CD14-positive monocyte (primary cell): ENCODE measurements around the gene COL20A1. TPM values are rescaled to one million over a fixed set of nuclear protein-coding genes. Genes with fewer than 3 reads are reported as not detected.
A peak's percentile ranks its signal among the peaks of the same experiment; 100 is the strongest.

ENCODE experiments used
- DNase-seq, 3 donors: peaks; one replicate each; pipeline ENCODE4 v3.0.0-alpha.2; 2011 to 2022
- H2AFZ ChIP-seq: 2 replicates; pipeline ENCODE4 v1.6.0; 2012; ENCODE audit warnings: mild to moderate bottlenecking, low read depth, low read length, inconsistent platforms; ENCODE audit not compliant: insufficient read depth, poor library complexity, severe bottlenecking
- H3K27ac ChIP-seq, 2 donors: 1 replicate in 1 of 2; 2 replicates in 1 of 2; pipeline ENCODE4 v1.5.1; 2012 to 2013; ENCODE audit warnings: low read length in 2 of 2, control low read depth in 1 of 2, inconsistent platforms in 1 of 2, low read depth in 1 of 2, mild to moderate bottlenecking in 1 of 2
- H3K27me3 ChIP-seq, 2 donors: one replicate each; pipeline versions ENCODE4 v1.6.0 to v1.6.1; 2011 to 2013; ENCODE audit warnings: low read length in 2 of 2; ENCODE audit not compliant: control insufficient read depth in 2 of 2, insufficient read depth in 2 of 2
- H3K36me3 ChIP-seq, 2 donors: replicated peaks in 1 of 2; 1 replicate in 1 of 2; 2 replicates in 1 of 2; pipeline versions ENCODE4 v1.5.1 to v1.6.1; 2012 to 2013; ENCODE audit warnings: low read length in 2 of 2, control low read depth in 1 of 2, inconsistent platforms in 1 of 2, mild to moderate bottlenecking in 1 of 2; ENCODE audit not compliant: insufficient read depth in 2 of 2, control insufficient read depth in 1 of 2
- H3K4me1 ChIP-seq, 2 donors: 1 replicate in 1 of 2; 2 replicates in 1 of 2; pipeline versions ENCODE4 v1.5.1 to v1.6.1; 2012 to 2013; ENCODE audit warnings: low read length in 2 of 2, control low read depth in 1 of 2, inconsistent platforms in 1 of 2, mild to moderate bottlenecking in 1 of 2, moderate library complexity in 1 of 2; ENCODE audit not compliant: insufficient read depth in 2 of 2, control insufficient read depth in 1 of 2
- H3K4me2 ChIP-seq: replicated peaks from 2 replicates; pipeline ENCODE3; 2012; ENCODE audit warnings: low read length, moderate library complexity, mild to moderate bottlenecking; ENCODE audit not compliant: poor library complexity, severe bottlenecking; ENCODE audit errors: extremely low read depth
- H3K4me3 ChIP-seq, 3 experiments: fragments of 200-600 bp in 1 of 3; sonication (generic) in 1 of 3; replicated peaks in 1 of 3; 1 replicate in 2 of 3; 2 replicates in 1 of 3; pipeline ENCODE4 v1.5.1; 2011 to 2013; ENCODE audit warnings: low read length in 3 of 3, mild to moderate bottlenecking in 3 of 3, control low read depth in 2 of 3, low read depth in 2 of 3, inconsistent platforms in 1 of 3, moderate library complexity in 1 of 3
- H3K79me2 ChIP-seq: 2 replicates; pipeline ENCODE4 v1.6.0; 2012; ENCODE audit warnings: mild to moderate bottlenecking, control low read depth, inconsistent platforms, low read length, moderate library complexity; ENCODE audit not compliant: insufficient read depth
- H3K9ac ChIP-seq: 2 replicates; pipeline ENCODE4 v1.6.0; 2017; ENCODE audit warnings: low read length, mild to moderate bottlenecking; ENCODE audit not compliant: insufficient read depth, poor library complexity, severe bottlenecking
- H3K9me3 ChIP-seq, 2 donors: replicated peaks in 1 of 2; 1 replicate in 1 of 2; 2 replicates in 1 of 2; pipeline versions ENCODE4 v1.5.1 to v1.6.1; 2012 to 2013; ENCODE audit warnings: low read length in 2 of 2, control low read depth in 1 of 2; ENCODE audit not compliant: control insufficient read depth in 1 of 2, insufficient read depth in 1 of 2
- H4K20me1 ChIP-seq: 2 replicates; pipeline ENCODE4 v1.6.0; 2012; ENCODE audit warnings: mild to moderate bottlenecking, low read length, control low read depth, moderate library complexity; ENCODE audit not compliant: insufficient read depth
- H3K27ac Mint-ChIP-seq, 7 donors: one replicate each; pipeline ENCODE4 v1.8.0; 2020; ENCODE audit warnings: mild to moderate bottlenecking in 7 of 7, mixed read lengths in 7 of 7, moderate library complexity in 6 of 7, inconsistent platforms in 2 of 7
- H3K27me3 Mint-ChIP-seq, 3 donors: one replicate each; pipeline ENCODE4 v1.8.0; 2021 to 2022; ENCODE audit warnings: low read depth in 3 of 3, mild to moderate bottlenecking in 3 of 3, mixed read lengths in 3 of 3, moderate library complexity in 3 of 3, inconsistent platforms in 1 of 3
- H3K36me3 Mint-ChIP-seq, 2 donors: one replicate each; pipeline ENCODE4 v1.8.0; 2020; ENCODE audit warnings: mixed read lengths in 2 of 2, inconsistent platforms in 1 of 2, mild to moderate bottlenecking in 1 of 2
- H3K4me1 Mint-ChIP-seq: one replicate; pipeline ENCODE4 v1.8.0; 2020; ENCODE audit warnings: mild to moderate bottlenecking, mixed read lengths
- H3K4me3 Mint-ChIP-seq, 2 donors: one replicate each; pipeline ENCODE4 v1.8.0; 2020; ENCODE audit warnings: mild to moderate bottlenecking in 2 of 2, mixed read lengths in 2 of 2, moderate library complexity in 1 of 2
- H3K9me3 Mint-ChIP-seq, 7 donors: one replicate each; pipeline ENCODE4 v1.8.0; 2020 to 2022; ENCODE audit warnings: mixed read lengths in 7 of 7, mild to moderate bottlenecking in 6 of 7, moderate library complexity in 6 of 7, inconsistent platforms in 2 of 7
- CTCF ChIP-seq: fragments of 200-600 bp; IDR thresholded peaks from one replicate; pipeline ENCODE4 v1.8.0; 2022; ENCODE audit warnings: antibody characterized with exemption, mild to moderate bottlenecking
- WGBS: methylation state at CpG from one replicate; pipeline ENCODE4 v1.1.5; 2013; ENCODE audit warnings: missing lambda C conversion rate; ENCODE audit not compliant: insufficient coverage; 5-methylcytosine and 5-hydroxymethylcytosine counted together
- intact Hi-C, 2 donors: fragments of 100-400 bp; cut with micrococcal nuclease; formaldehyde crosslinking; loops; one replicate each; pipeline versions ENCODE4 v1.15.0 to v1.15.1; 2023
- polyA plus RNA-seq, 3 donors: library from polyadenylated mRNA; depleted of rRNA in 1 of 3; unstranded in 2 of 3; stranded (reverse) in 1 of 3; fragments of 300-500 nt in 2 of 3; fragments of >200 nt in 1 of 3; fragmentation: Illumina TruSeq in 2 of 3; gene quantifications; 1 replicate in 2 of 3; 2 replicates in 1 of 3; pipeline ENCODE4 v1.2.3, GENCODE V29; 2012 to 2021

The COL20A1 gene
- polyA plus RNA-seq, 3 donors, result not detected

GRCh38 chr20:63275825-63276224 lies 17.2 kb upstream of the COL20A1 start:
- no peak for TF ChIP-seq CTCF
- H3K36me3 Mint-ChIP-seq, result peaks cover 41 to 56% of the 10 kb centered on the region in 2 donors
- H3K27me3 ChIP-seq, result peaks cover 0 to 3% of the 10 kb centered on the region in 2 donors
- peaks cover 48% of the 10 kb centered on the region for H3K79me2 ChIP-seq
- peaks cover 68% of the 10 kb centered on the region for H4K20me1 ChIP-seq
- no peak overlapping the region for H3K27ac Mint-ChIP-seq
- no peak overlapping the region for H3K4me3 ChIP-seq
- no peak overlapping the region for H2AFZ ChIP-seq
- no peak overlapping the region for H3K9ac ChIP-seq
- H3K27ac ChIP-seq, result no peak overlapping the region
- no peak for DNase-seq
- no peak overlapping the region for H3K4me3 Mint-ChIP-seq
- no peaks in the 10 kb centered on the region for H3K9me3 Mint-ChIP-seq
- peaks cover 2 to 10% (median 5%) of the 10 kb centered on the region in 3 donors for H3K27me3 Mint-ChIP-seq
- peaks cover 17 to 19% of the 10 kb centered on the region in 2 donors for H3K4me1 ChIP-seq
- H3K4me2 ChIP-seq, result no peak overlapping the region
- no peaks in the 10 kb centered on the region for H3K9me3 ChIP-seq
- 98% methylated on average over 16 of the region's 18 CpGs for WGBS
- H3K36me3 ChIP-seq, result peaks cover 48 to 55% of the 10 kb centered on the region in 2 donors
- intact Hi-C loops, result loop anchor here in 1 of 2 donors (10.0 kb wide), 1 partner anchor 629 kb away; no protein-coding TSS in a partner anchor
- H3K4me1 Mint-ChIP-seq, result peaks cover 22% of the 10 kb centered on the region

GRCh38 chr20:63276956-63277355 lies 16.0 kb upstream of the COL20A1 start:
- Mint-ChIP-seq H3K9me3 (no peaks in the 10 kb centered on the region), H3K27me3 (peaks cover 0 to 2% (median 1%) of the 10 kb centered on the region in 3 donors), H3K4me1 (peaks cover 16% of the 10 kb centered on the region), H3K36me3 (peaks cover 44 to 67% of the 10 kb centered on the region in 2 donors), H3K27ac (peak overlapping the region in 2 of 7 donors; percentile 57 to 58), H3K4me3 (no peak overlapping the region)
- H3K9ac ChIP-seq, result no peak overlapping the region
- no peak overlapping the region for H3K4me3 ChIP-seq
- H3K9me3 ChIP-seq, result no peaks in the 10 kb centered on the region
- WGBS, result 97% methylated on average over 20 of the region's 20 CpGs
- no peak for TF ChIP-seq CTCF
- intact Hi-C loops, result loop anchor here in 1 of 2 donors (10.0 kb wide), 1 partner anchor 628 kb away; no protein-coding TSS in a partner anchor
- no peak overlapping the region for H3K4me2 ChIP-seq
- peaks cover 71% of the 10 kb centered on the region for H4K20me1 ChIP-seq
- no peak overlapping the region for H3K27ac ChIP-seq
- DNase-seq, result no peak
- peaks cover 0 to 1% of the 10 kb centered on the region in 2 donors for H3K27me3 ChIP-seq
- peaks cover 48% of the 10 kb centered on the region for H3K79me2 ChIP-seq
- H3K4me1 ChIP-seq, result peaks cover 14 to 16% of the 10 kb centered on the region in 2 donors
- no peak overlapping the region for H2AFZ ChIP-seq
- H3K36me3 ChIP-seq, result peaks cover 58 to 66% of the 10 kb centered on the region in 2 donors
